D721Med (cell line): ENCODE measurements around the gene GOLGA5.
A peak's percentile ranks its signal among the peaks of the same experiment; 100 is the strongest.
"Not testable (repeated sequence)": the region's sequence is repeated elsewhere in the genome, so short reads cannot be mapped to it uniquely, and the experiment has no call there.

Experiments
- DNase-seq: peaks from one replicate; pipeline ENCODE4 v3.0.0; 2011; ENCODE audit warnings: low spot score; ENCODE audit not compliant: insufficient read length
- FAIRE-seq: peaks from 2 replicates; lab custom pipeline; 2011; peaks lifted over from hg19 to GRCh38; lab: Jason Lieb, UNC
- TF ChIP-seq, protein P1 (sequence below): IDR thresholded peaks from 2 replicates; pipeline ENCODE4 v1.5.1; 2012; ENCODE audit warnings: mild to moderate bottlenecking, control low read depth; ENCODE audit not compliant: insufficient read depth; ENCODE audit errors: missing control alignments

Gene GOLGA5, protein sequence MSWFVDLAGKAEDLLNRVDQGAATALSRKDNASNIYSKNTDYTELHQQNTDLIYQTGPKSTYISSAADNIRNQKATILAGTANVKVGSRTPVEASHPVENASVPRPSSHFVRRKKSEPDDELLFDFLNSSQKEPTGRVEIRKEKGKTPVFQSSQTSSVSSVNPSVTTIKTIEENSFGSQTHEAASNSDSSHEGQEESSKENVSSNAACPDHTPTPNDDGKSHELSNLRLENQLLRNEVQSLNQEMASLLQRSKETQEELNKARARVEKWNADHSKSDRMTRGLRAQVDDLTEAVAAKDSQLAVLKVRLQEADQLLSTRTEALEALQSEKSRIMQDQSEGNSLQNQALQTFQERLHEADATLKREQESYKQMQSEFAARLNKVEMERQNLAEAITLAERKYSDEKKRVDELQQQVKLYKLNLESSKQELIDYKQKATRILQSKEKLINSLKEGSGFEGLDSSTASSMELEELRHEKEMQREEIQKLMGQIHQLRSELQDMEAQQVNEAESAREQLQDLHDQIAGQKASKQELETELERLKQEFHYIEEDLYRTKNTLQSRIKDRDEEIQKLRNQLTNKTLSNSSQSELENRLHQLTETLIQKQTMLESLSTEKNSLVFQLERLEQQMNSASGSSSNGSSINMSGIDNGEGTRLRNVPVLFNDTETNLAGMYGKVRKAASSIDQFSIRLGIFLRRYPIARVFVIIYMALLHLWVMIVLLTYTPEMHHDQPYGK

DNA sequence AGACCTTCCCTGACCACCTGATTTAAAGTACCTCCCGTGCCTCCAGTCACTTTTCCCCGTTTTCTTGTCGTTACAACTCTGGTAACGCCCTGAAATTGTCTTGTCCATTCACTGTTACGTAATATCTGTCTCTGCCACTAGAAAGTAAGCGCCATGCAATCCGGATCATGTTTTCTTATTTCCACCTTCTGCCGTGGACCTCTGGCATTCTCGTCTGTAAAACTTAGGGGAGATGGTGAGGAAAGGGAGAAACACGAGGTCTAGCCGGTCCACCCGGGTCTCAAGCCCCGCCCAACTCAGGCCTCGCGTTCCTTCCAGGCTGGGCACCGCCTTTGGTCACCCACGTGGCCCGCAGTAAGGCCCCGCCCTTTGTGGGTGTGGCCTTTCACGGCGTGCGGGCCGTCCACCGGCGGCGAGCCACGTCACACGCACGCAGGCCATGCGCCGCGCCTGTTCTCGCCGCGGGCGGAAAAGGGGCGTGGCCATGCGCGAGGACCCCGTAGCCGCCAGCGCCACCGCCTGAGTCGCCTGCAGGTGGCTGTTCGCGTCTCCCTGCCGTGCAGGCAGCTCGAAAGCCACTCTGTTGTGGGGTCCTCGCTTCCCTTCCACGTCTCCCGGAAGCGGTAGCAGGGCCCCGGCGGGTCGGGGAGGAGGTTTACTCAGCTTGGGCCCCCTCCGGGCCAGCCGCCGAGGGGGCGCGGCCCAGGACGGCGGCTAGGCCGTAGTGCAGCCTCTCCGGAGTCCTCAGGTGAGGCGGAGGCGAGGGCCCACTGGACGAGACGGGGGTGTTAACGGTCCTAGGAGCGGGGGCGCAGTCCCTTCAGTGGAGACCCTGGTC is at the start of gene GOLGA5:
Gene GOLGA5 (plus strand): TSS at position 597 of the 838 bp plus-strand sequence. CDS start 3,133 bp downstream, outside the sequence.
- TF ChIP-seq, protein P1, sequence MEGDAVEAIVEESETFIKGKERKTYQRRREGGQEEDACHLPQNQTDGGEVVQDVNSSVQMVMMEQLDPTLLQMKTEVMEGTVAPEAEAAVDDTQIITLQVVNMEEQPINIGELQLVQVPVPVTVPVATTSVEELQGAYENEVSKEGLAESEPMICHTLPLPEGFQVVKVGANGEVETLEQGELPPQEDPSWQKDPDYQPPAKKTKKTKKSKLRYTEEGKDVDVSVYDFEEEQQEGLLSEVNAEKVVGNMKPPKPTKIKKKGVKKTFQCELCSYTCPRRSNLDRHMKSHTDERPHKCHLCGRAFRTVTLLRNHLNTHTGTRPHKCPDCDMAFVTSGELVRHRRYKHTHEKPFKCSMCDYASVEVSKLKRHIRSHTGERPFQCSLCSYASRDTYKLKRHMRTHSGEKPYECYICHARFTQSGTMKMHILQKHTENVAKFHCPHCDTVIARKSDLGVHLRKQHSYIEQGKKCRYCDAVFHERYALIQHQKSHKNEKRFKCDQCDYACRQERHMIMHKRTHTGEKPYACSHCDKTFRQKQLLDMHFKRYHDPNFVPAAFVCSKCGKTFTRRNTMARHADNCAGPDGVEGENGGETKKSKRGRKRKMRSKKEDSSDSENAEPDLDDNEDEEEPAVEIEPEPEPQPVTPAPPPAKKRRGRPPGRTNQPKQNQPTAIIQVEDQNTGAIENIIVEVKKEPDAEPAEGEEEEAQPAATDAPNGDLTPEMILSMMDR: no peak
- DNase-seq: peak; percentile 34
- no peak for FAIRE-seq

DNA sequence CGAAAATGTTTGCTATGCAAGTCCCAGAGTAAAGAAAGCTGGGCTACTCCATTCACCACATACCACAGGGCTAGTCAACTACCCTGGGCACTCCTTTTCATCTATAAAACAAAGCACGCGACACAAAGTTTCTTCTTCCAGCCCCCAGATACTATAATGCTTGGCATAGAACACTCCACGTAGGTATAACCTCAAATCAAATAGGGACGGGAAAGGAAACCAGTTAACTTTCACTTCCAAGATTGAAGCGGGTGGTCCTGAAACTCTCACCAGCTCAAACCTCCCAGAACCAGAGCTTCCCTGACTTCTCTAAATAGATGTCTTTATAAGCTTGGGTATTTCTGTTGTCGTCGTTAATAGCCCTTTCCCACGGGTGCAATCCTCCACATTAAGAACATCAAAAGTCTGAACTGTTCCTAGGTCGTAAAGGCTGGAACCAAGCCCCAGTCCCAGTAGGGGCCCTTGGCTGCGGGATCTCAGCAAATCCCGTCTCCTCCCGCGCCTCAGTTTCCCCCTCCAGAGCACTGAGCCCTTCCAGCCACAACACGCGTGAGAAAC is 46.3 kb upstream of the GOLGA5 start:
- TF ChIP-seq, protein P1: no peak
- DNase-seq: no peak
- FAIRE-seq: no peak

DNA sequence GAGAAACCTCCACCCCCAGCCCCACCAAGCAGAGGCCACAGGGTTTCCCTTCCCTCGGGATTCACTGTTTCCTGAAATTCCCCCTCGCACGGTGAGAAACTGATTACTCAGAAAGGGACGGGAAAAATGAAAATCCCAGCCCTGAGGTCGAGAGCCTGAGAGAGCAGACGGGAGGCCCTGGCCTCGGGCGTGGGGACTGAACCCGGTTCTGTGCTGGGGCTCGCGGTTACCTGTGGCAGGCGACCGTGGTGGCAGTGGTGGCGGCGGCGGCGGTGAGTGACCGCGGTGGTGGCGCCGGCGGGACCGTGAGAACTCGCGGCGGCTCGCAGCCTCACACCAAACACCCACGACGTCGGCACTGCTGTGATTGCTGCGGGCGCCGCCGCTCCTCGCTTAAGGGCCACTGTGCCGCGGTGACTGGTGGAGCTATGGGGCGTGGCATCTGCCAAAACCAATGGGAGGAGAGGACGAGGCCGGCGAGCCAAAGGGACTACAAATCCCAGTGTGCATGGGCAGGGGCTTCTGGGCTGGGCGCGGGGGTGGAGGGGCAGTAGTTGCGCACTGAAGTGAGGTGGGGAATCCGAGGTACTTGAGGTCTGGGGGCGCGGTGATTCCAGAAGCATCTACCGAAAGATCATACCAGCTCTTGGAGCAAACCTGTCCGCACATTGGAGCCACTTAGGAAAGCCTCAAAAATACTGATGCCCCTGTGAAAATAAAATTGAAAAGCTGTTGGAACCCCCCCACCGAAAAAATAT is 45.7 kb upstream of the GOLGA5 start, which contains the start of gene LGMN:
Gene LGMN (minus strand): TSS at position 369 of the 758 bp plus-strand sequence. CDS start 15,841 bp downstream, outside the sequence.
- FAIRE-seq: no peak
- DNase-seq: peak; percentile 93
- TF ChIP-seq, protein P1: no peak

DNA sequence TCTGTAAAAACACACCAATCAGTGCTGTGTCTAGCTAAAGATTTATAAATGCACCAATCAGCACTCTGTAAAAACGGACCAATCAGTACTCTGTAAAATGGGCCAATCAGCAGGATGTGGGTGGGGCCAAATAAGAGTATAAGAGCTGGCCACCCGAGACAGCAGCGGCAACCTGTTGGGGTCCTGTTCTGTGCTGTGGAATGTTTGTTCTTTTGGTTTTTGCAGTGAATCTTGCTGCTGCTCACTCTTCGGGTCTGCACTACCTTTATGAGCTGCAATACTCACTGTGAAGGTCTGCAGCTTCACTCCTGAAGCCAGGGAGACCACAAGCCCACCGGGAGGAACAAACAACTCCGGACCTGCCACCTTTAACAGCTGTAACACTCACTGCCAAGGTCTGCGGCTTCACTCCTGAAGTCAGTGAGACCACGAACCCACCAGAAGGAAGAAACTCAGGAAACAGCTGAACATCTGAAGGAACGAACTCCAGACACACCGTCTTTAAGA is 43.8 kb upstream of the GOLGA5 start:
- not testable (repeated sequence) for DNase-seq, FAIRE-seq

DNA sequence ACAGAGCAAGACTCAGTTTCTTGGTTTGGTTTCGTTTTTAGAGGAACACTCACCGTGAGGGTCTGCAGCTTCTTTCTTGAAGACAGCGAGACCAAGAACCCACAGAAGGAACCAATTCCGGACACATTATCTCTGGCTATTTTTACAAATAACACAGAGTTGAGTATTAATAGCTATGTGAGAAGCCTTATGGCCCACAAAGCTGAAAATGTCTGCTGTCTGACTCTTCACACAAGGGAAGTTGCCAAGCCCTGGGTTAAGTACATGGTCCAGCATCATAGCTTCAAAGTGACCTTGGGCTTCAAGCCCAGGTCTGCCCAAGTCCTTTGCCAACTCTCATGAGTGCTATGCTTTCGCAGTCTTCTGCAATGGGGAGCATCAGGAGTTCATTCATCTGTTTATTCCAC is 43.1 kb upstream of the GOLGA5 start:
- DNase-seq: no peak
- TF ChIP-seq, protein P1: no peak
- FAIRE-seq: no peak

DNA sequence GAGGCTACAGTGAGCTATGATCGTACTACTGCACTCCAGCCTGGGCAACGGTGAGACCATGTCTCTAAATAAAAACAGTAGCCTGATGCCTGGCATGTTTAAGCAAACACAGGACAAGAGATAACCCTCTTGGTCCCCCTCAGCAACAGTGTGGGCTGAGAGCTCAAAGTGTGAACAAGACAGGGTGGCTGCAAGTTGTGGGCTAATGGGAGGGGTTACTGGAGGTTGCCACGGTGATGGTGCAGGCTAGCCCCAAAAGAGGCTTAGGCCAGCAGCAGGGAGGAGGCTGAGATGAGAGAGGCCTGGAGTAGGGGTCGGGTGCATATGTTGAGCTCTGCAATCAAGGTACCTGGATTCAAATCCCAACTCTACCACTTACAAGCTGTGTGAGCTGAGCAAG is 42.3 kb upstream of the GOLGA5 start:
- TF ChIP-seq, protein P1: no peak
- FAIRE-seq (no peak), DNase-seq (no peak)
